Esophagus mucosa (tissue), 1 donor: Measurements from ENCODE around the gene HSPA1L. TPM values are rescaled to one million over a fixed set of nuclear protein-coding genes. Genes with fewer than 3 reads are reported as not detected.
"Not testable (repeated sequence)": the region's sequence is repeated elsewhere in the genome, so short reads cannot be mapped to it uniquely, and the experiment has no call there.

Source experiments
- ATAC-seq: fragments of 200-7000 bp; cut with Tn5 transposase; one replicate; pipeline ENCODE4 v1.9.1; 2020
- total RNA-seq: library from RNA; stranded (reverse); gene quantifications from one replicate; pipeline ENCODE4 v1.2.4, GENCODE V29; 2023
- donor health status: DM: yes; HTN: yes; CAD: no.

The HSPA1L gene
- 0.44 TPM for total RNA-seq

- ATAC-seq: peak; percentile 71
Observed at GRCh38 chr6:31815025-31815838, at the start of gene HSPA1L, which contains the start of gene HSPA1A. Gene HSPA1L, minus strand, starts transcription at chr6:31815283. Its CDS starts 3,311 bp downstream, at chr6:31811972. Gene HSPA1A, plus strand, starts transcription at chr6:31815543. Its CDS starts 214 bp downstream, at chr6:31815757.

- no peak for ATAC-seq
Observed at GRCh38 chr6:31864818-31865204, 49.7 kb upstream of the HSPA1L start.

GRCh38 chr6:31864123-31864562 is 49.1 kb upstream of the HSPA1L start:
- ATAC-seq: not testable (repeated sequence)

- peak; percentile 97 for ATAC-seq
Observed at GRCh38 chr6:31862344-31863235, 47.5 kb upstream of the HSPA1L start, which contains the start of gene NEU1. Gene NEU1, minus strand, starts transcription at chr6:31862821. Its CDS starts 45 bp downstream, at chr6:31862776.

- ATAC-seq: no peak
Observed at GRCh38 chr6:31861919-31862343, 46.8 kb upstream of the HSPA1L start.

- ATAC-seq: no peak
Observed at GRCh38 chr6:31861150-31861549, 46.1 kb upstream of the HSPA1L start.

- no peak for ATAC-seq
Observed at GRCh38 chr6:31860349-31860748, 45.3 kb upstream of the HSPA1L start.

GRCh38 chr6:31859923-31860322 is 44.8 kb upstream of the HSPA1L start:
- no peak for ATAC-seq

- no peak for ATAC-seq
Observed at GRCh38 chr6:31858707-31859106, 43.6 kb upstream of the HSPA1L start.

GRCh38 chr6:31857774-31858173 is 42.7 kb upstream of the HSPA1L start:
- not testable (repeated sequence) for ATAC-seq

GRCh38 chr6:31851980-31852718 is 37.1 kb upstream of the HSPA1L start:
- ATAC-seq: peak; percentile 24

GRCh38 chr6:31851485-31851832 is 36.4 kb upstream of the HSPA1L start:
- no peak for ATAC-seq

GRCh38 chr6:31850765-31851484 is 35.8 kb upstream of the HSPA1L start:
- ATAC-seq: no peak

GRCh38 chr6:31847276-31847978 is 32.3 kb upstream of the HSPA1L start:
- no peak for ATAC-seq

- no peak for ATAC-seq
Observed at GRCh38 chr6:31844507-31844906, 29.4 kb upstream of the HSPA1L start.

- ATAC-seq: no peak
Observed at GRCh38 chr6:31842053-31842452, 27.0 kb upstream of the HSPA1L start.

GRCh38 chr6:31839779-31840126 is 24.7 kb upstream of the HSPA1L start:
- not testable (repeated sequence) for ATAC-seq

- ATAC-seq: no peak
Observed at GRCh38 chr6:31838968-31839367, 23.9 kb upstream of the HSPA1L start.

- not testable (repeated sequence) for ATAC-seq
Observed at GRCh38 chr6:31838114-31838553, 23.1 kb upstream of the HSPA1L start.

- no peak for ATAC-seq
Observed at GRCh38 chr6:31837369-31838113, 22.5 kb upstream of the HSPA1L start.
